AG04450 (cell line): ENCODE data around the gene KIF1C. TPM values are rescaled to one million over a fixed set of nuclear protein-coding genes. Genes with fewer than 3 reads are reported as not detected.

Source experiments
- CTCF ChIA-PET: fragments of 300-600, 350-600 bp; formaldehyde crosslinking; extraction: SDS; loops from one replicate; lab custom pipeline; 2022; ENCODE audit warnings: antibody characterized with exemption, inconsistent platforms; lab: Charles Lee
- POLR2A ChIA-PET: fragments of 350-600 bp; formaldehyde crosslinking; extraction: SDS; loops from one replicate; lab custom pipeline; 2021; ENCODE audit warnings: antibody characterized with exemption, inconsistent platforms; lab: Yijun Ruan, JAX
- DNase-seq: peaks from one replicate; pipeline ENCODE4 v3.0.0-alpha.2; 2011; ENCODE audit warnings: low read depth, low spot score
- H3K27ac ChIP-seq: one replicate; pipeline ENCODE4 v1.5.1; 2012; ENCODE audit warnings: low read depth, low read length, control low read depth
- H3K27me3 ChIP-seq: one replicate; pipeline ENCODE4 v1.6.0; 2012; ENCODE audit warnings: low read length; ENCODE audit not compliant: control insufficient read depth, insufficient read depth
- H3K4me3 ChIP-seq: 2 replicates; pipeline ENCODE4 v1.5.1; 2011; ENCODE audit warnings: mild to moderate bottlenecking, low read depth, low read length, control low read depth
- H3K9me3 ChIP-seq: 2 replicates; pipeline ENCODE4 v1.5.1; 2012; ENCODE audit warnings: low read length; ENCODE audit not compliant: control insufficient read depth, insufficient read depth
- CTCF ChIP-seq: IDR thresholded peaks from 2 replicates; pipeline ENCODE4 v1.5.1; 2011; ENCODE audit warnings: low read depth, low read length, control low read depth, inconsistent platforms
- polyA plus RNA-seq: library from polyadenylated mRNA; depleted of rRNA; stranded (reverse); fragments of >200 nt; gene quantifications from 2 replicates; pipeline ENCODE4 v1.2.3, GENCODE V29; 2011

Gene KIF1C
- polyA plus RNA-seq, 1 experiment, result 49.8 TPM

GRCh38 chr17:4950075-4950745 is 47.5 kb upstream of the KIF1C start:
- Histone ChIP-seq H3K9me3 (peaks cover 3% of the 10 kb centered on the region; the same call in 1 of the 2 replicates), H3K27me3 (no peaks in the 10 kb centered on the region), H3K27ac (peak overlapping the region; percentile 91), H3K4me3 (peak overlapping the region; percentile 48)
- TF ChIP-seq CTCF, result no peak
- POLR2A ChIA-PET, result interaction anchor here (1.1 to 9.1 kb wide), 3 partner anchors 11 to 48 kb away, joined by 3 to 128 read pairs (median 18); partner anchors contain the start of genes KIF1C, RNF167, SLC25A11 and SPAG7
- no peak for DNase-seq
- CTCF ChIA-PET, result no interaction called here

- TF ChIP-seq CTCF, result no peak
- Histone ChIP-seq H3K27me3 (no peaks in the 10 kb centered on the region), H3K27ac (peak within 1 kb of the TSS; percentile 91), H3K4me3 (peak within 1 kb of the TSS; percentile 48), H3K9me3 (peaks cover 3% of the 10 kb centered on the region; the same call in 1 of the 2 replicates)
- DNase-seq, result no peak
- ChIA-PET CTCF (interaction anchor here (0.6 to 1.1 kb wide), 3 partner anchors 42 to 111 kb away, joined by 3 to 4 read pairs (median 3); no protein-coding TSS in a partner anchor), POLR2A (interaction anchor here (1.1 to 9.1 kb wide), 4 partner anchors 11 to 47 kb away, joined by 3 to 128 read pairs (median 12); partner anchors contain the start of genes KIF1C, RNF167, SLC25A11 and SPAG7)
Observed at GRCh38 chr17:4950746-4951204, 47.0 kb upstream of the KIF1C start, which contains the start of gene ENO3. ENO3 (plus strand) TSS chr17:4951119; CDS start chr17:4951830, 711 bp downstream.

- CTCF ChIA-PET, result interaction anchor here (0.6 to 1.1 kb wide), 3 partner anchors 43 to 111 kb away, joined by 3 to 4 read pairs (median 3); no protein-coding TSS in a partner anchor
- POLR2A ChIA-PET, result interaction anchor here (0.6 to 9.1 kb wide), 3 partner anchors 12 to 330 kb away, joined by 6 to 128 read pairs (median 7); partner anchors contain the start of genes RNF167, SLC25A11 and SPAG7
- no peak for DNase-seq
- no peak for TF ChIP-seq CTCF
- H3K9me3 ChIP-seq, result peaks cover 3% of the 10 kb centered on the region; the same call in 1 of the 2 replicates
- no peak overlapping the region for H3K4me3 ChIP-seq
- H3K27ac ChIP-seq, result no peak overlapping the region
- H3K27me3 ChIP-seq, result no peaks in the 10 kb centered on the region
Observed at GRCh38 chr17:4951486-4951885, 46.3 kb upstream of the KIF1C start.

GRCh38 chr17:4953451-4953961 is 44.2 kb upstream of the KIF1C start:
- CTCF ChIA-PET, result interaction anchor here (0.9 kb wide), 1 partner anchor 14 kb away, joined by 3 read pairs; the partner anchor contains the start of gene SPAG7

More at GRCh38 chr17:4953451-4953961, 44.2 kb upstream of the KIF1C start:
- H3K9me3 ChIP-seq, result no peaks in the 10 kb centered on the region
- POLR2A ChIA-PET, result interaction anchor here (0.7 to 9.1 kb wide), 4 partner anchors 9 to 78 kb away, joined by 3 to 128 read pairs (median 5); partner anchors contain the start of gene SPAG7
- no peak overlapping the region for H3K4me3 ChIP-seq
- DNase-seq, result no peak
- H3K27me3 ChIP-seq, result no peaks in the 10 kb centered on the region
- H3K27ac ChIP-seq, result peak overlapping the region; percentile 73
- TF ChIP-seq CTCF, result no peak
